ENCODE results near the gene DNM3.

GRCh38 chr1:172244865-172245264 is 403.6 kb downstream of the DNM3 start:
- TF ChIP-seq EGR1 (conservative IDR thresholded peaks at IDR 0.05) (no peak), MYNN (IDR thresholded peaks at IDR 0.05) (no peak), MYNN (CRISPR knock-in tag; IDR thresholded peaks at IDR 0.05) (no peak)
